Neural progenitor cell (in vitro differentiated cells): Measurements from ENCODE around the gene GSK3A. TPM values are rescaled to one million over a fixed set of nuclear protein-coding genes. Genes with fewer than 3 reads are reported as not detected.

Source experiments
- DNase-seq: peaks from one replicate; pipeline ENCODE4 v3.0.0-alpha.2; 2016; ENCODE audit warnings: low spot score
- H2AFZ ChIP-seq: fragments of 200-600 bp; sonication (generic); replicated peaks from 2 replicates; pipeline ENCODE4 v1.6.1; 2016; ENCODE audit warnings: antibody characterized with exemption
- H3F3A ChIP-seq: fragments of 200-600 bp; sonication (generic); 2 replicates; pipeline ENCODE4 v1.6.1; 2016; ENCODE audit warnings: antibody characterized with exemption, low read depth
- H3K27ac ChIP-seq: fragments of 200-600 bp; sonication (generic); 2 replicates; pipeline ENCODE4 v1.5.1; 2016; ENCODE audit warnings: mild to moderate bottlenecking
- H3K27me3 ChIP-seq: fragments of 200-600 bp; sonication (generic); 2 replicates; pipeline ENCODE4 v1.6.1; 2016; ENCODE audit warnings: mild to moderate bottlenecking, moderate library complexity
- H3K36me3 ChIP-seq: fragments of 200-600 bp; sonication (generic); 2 replicates; pipeline ENCODE4 v1.5.1; 2016
- H3K4me1 ChIP-seq: fragments of 200-600 bp; sonication (generic); 2 replicates; pipeline ENCODE4 v1.6.1; 2016; ENCODE audit warnings: mixed run types
- H3K4me2 ChIP-seq: fragments of 200-600 bp; sonication (generic); 2 replicates; pipeline ENCODE4 v1.6.1; 2016
- H3K4me3 ChIP-seq: fragments of 200-600 bp; sonication (generic); 2 replicates; pipeline ENCODE4 v1.5.1; 2016
- H3K79me2 ChIP-seq: fragments of 200-600 bp; sonication (generic); 2 replicates; pipeline ENCODE4 v1.6.1; 2016; ENCODE audit warnings: low read depth
- H3K9ac ChIP-seq: fragments of 200-600 bp; sonication (generic); 2 replicates; pipeline ENCODE4 v1.6.1; 2016
- H3K9me3 ChIP-seq: fragments of 200-600 bp; sonication (generic); 2 replicates; pipeline ENCODE4 v1.5.1; 2016; ENCODE audit warnings: low read depth
- H4K20me1 ChIP-seq: fragments of 200-600 bp; sonication (generic); 2 replicates; pipeline ENCODE4 v1.6.1; 2016; ENCODE audit warnings: low read depth
- H3K27ac Mint-ChIP-seq: 3 replicates; pipeline ENCODE4 v1.8.0; 2021; ENCODE audit warnings: mixed read lengths
- H3K27me3 Mint-ChIP-seq: 2 replicates; pipeline ENCODE4 v1.8.0; 2022; ENCODE audit warnings: low read depth, mild to moderate bottlenecking, inconsistent platforms, moderate library complexity, mixed read lengths; ENCODE audit not compliant: insufficient read depth
- H3K36me3 Mint-ChIP-seq: 3 replicates; pipeline ENCODE4 v1.8.0; 2021; ENCODE audit warnings: mixed read lengths
- H3K4me1 Mint-ChIP-seq: 3 replicates; pipeline ENCODE4 v1.8.0; 2021; ENCODE audit warnings: mixed read lengths
- H3K4me3 Mint-ChIP-seq: 3 replicates; pipeline ENCODE4 v1.8.0; 2021; ENCODE audit warnings: mild to moderate bottlenecking, moderate library complexity, mixed read lengths
- H3K9me3 Mint-ChIP-seq: 3 replicates; pipeline ENCODE4 v1.8.0; 2020; ENCODE audit warnings: mixed read lengths
- CTCF ChIP-seq: fragments of 200-600 bp; sonication (generic); IDR thresholded peaks from 2 replicates; pipeline ENCODE4 v1.5.1; 2017; ENCODE audit warnings: antibody characterized with exemption, mild to moderate bottlenecking
- EZH2 ChIP-seq: fragments of 200-600 bp; sonication (generic); IDR thresholded peaks from 2 replicates; pipeline ENCODE4 v1.6.1; 2017; ENCODE audit warnings: antibody characterized with exemption, mild to moderate bottlenecking, moderate library complexity
- EZH2phosphoT487 ChIP-seq: fragments of 200-600 bp; sonication (generic); IDR thresholded peaks from 2 replicates; pipeline ENCODE4 v1.6.1; 2017; ENCODE audit warnings: antibody characterized with exemption
- total RNA-seq: library from RNA; depleted of rRNA; stranded (reverse); fragments of >200 nt; gene quantifications from 2 replicates; pipeline ENCODE4 v1.2.3, GENCODE V29; 2015; ENCODE audit warnings: low replicate concordance

Gene GSK3A
- total RNA-seq, 1 donor from 2014 or later: 22.5 TPM

GRCh38 chr19:42199440-42200115 is 42.8 kb downstream of the GSK3A start:
- Histone ChIP-seq H3K27ac (no peak overlapping the region), H3K4me3 (no peak overlapping the region), H3K36me3 (no peaks in the 10 kb centered on the region), H4K20me1 (peaks cover 60% of the 10 kb centered on the region), H3K27me3 (no peaks in the 10 kb centered on the region), H3K9me3 (no peaks in the 10 kb centered on the region), H2AFZ (no peak overlapping the region), H3K4me1 (no peaks in the 10 kb centered on the region), H3K79me2 (peaks cover 12% of the 10 kb centered on the region), H3K4me2 (no peak overlapping the region), H3F3A (no peaks in the 10 kb centered on the region), H3K9ac (no peak overlapping the region)
- no peak overlapping the region for H3K27ac Mint-ChIP-seq
- no peak for DNase-seq
- no peaks in the 10 kb centered on the region for H3K9me3 Mint-ChIP-seq
- H3K27me3 Mint-ChIP-seq: peaks cover 4% of the 10 kb centered on the region
- TF ChIP-seq EZH2phosphoT487 (no peak), CTCF (no peak), EZH2 (no peak)
- H3K4me3 Mint-ChIP-seq: no peak overlapping the region
- peaks cover 7% of the 10 kb centered on the region for H3K4me1 Mint-ChIP-seq
- peaks cover 35% of the 10 kb centered on the region for H3K36me3 Mint-ChIP-seq

GRCh38 chr19:42198676-42199439 is 43.5 kb downstream of the GSK3A start:
- no peak for DNase-seq
- Mint-ChIP-seq H3K27me3 (peaks cover 4% of the 10 kb centered on the region), H3K4me1 (peaks cover 7% of the 10 kb centered on the region), H3K27ac (no peak overlapping the region), H3K9me3 (peaks cover under 1% of the 10 kb centered on the region), H3K4me3 (peak overlapping the region; percentile 8), H3K36me3 (peaks cover 32% of the 10 kb centered on the region)
- H3K27ac ChIP-seq: no peak overlapping the region
- no peak overlapping the region for H2AFZ ChIP-seq
- no peaks in the 10 kb centered on the region for H3K4me1 ChIP-seq
- H3K9me3 ChIP-seq: no peaks in the 10 kb centered on the region
- H3K79me2 ChIP-seq: peaks cover 12% of the 10 kb centered on the region
- no peak overlapping the region for H3K4me3 ChIP-seq
- TF ChIP-seq CTCF (no peak), EZH2phosphoT487 (no peak), EZH2 (no peak)
- no peaks in the 10 kb centered on the region for H3F3A ChIP-seq
- no peak overlapping the region for H3K4me2 ChIP-seq
- H3K36me3 ChIP-seq: no peaks in the 10 kb centered on the region
- no peaks in the 10 kb centered on the region for H3K27me3 ChIP-seq
- H3K9ac ChIP-seq: no peak overlapping the region
- H4K20me1 ChIP-seq: peaks cover 55% of the 10 kb centered on the region

DNA sequence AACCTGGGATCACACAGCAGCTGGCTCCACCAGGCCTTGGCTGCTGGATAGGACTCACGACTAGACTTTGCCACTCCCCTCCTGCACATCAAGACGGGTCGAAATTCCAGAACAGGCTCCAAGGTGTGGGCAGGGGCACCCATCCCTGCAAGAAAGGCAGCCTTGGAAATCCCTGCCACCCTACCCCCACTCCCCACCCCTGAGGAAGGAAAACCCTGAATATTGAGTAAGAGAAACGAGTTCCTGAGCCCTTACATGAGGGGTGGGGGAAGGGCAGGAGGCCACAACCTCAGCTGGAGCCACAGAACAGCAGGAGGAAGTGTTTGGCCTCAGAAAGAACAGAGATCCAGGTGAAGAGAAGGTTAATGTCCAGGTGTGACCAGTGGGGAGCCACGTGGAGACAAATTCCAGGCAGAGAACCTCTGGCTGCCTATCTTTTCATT is 45.0 kb downstream of the GSK3A start:
- DNase-seq: no peak
- TF ChIP-seq EZH2phosphoT487: no peak
- TF ChIP-seq CTCF: no peak
- TF ChIP-seq EZH2: no peak
- H3K36me3 Mint-ChIP-seq: peaks cover 27% of the 10 kb centered on the region
- H3K4me3 Mint-ChIP-seq: no peak overlapping the region
- H3K4me3 ChIP-seq: no peak overlapping the region
- H3K27ac ChIP-seq: no peak overlapping the region
- H3K27ac Mint-ChIP-seq: no peak overlapping the region
- peaks cover 7% of the 10 kb centered on the region for H3K4me1 Mint-ChIP-seq
- no peak overlapping the region for H3K9ac ChIP-seq
- H3K4me1 ChIP-seq: no peaks in the 10 kb centered on the region
- no peaks in the 10 kb centered on the region for H3K27me3 ChIP-seq
- H3F3A ChIP-seq: no peaks in the 10 kb centered on the region
- H3K27me3 Mint-ChIP-seq: peaks cover 4% of the 10 kb centered on the region
- no peaks in the 10 kb centered on the region for H3K9me3 ChIP-seq
- H3K9me3 Mint-ChIP-seq: peaks cover 6% of the 10 kb centered on the region
- no peak overlapping the region for H3K4me2 ChIP-seq
- peaks cover 40% of the 10 kb centered on the region for H4K20me1 ChIP-seq
- no peaks in the 10 kb centered on the region for H3K79me2 ChIP-seq
- no peak overlapping the region for H2AFZ ChIP-seq
- H3K36me3 ChIP-seq: no peaks in the 10 kb centered on the region
